Measurements from ENCODE around the gene CAT. TPM values are rescaled to one million over a fixed set of nuclear protein-coding genes. Genes with fewer than 3 reads are reported as not detected.
"Not testable (repeated sequence)": the region's sequence is repeated elsewhere in the genome, so short reads cannot be mapped to it uniquely, and the experiment has no call there.

Gene CAT
- total RNA-seq, 2 donors from 2014 or later: 53.3 to 71.5 TPM

- intact Hi-C loops (cut with DNase I): no loop called here
- no peak for DNase-seq (ENCODE audit: low spot score)
Measured at GRCh38 chr11:34419158-34419557, 19.6 kb upstream of the CAT start.

- intact Hi-C loops (cut with DNase I): no loop called here
- no peak for DNase-seq (ENCODE audit: low spot score)
Measured at GRCh38 chr11:34423300-34423699, 15.4 kb upstream of the CAT start.

GRCh38 chr11:34424826-34425225 lies 13.9 kb upstream of the CAT start:
- DNase-seq (ENCODE audit: low spot score); intact Hi-C loops (cut with DNase I): not testable (repeated sequence)

GRCh38 chr11:34425360-34425759 lies 13.4 kb upstream of the CAT start:
- intact Hi-C loops (cut with DNase I): no loop called here
- DNase-seq (ENCODE audit: low spot score): no peak

GRCh38 chr11:34425867-34426266 lies 12.9 kb upstream of the CAT start:
- intact Hi-C loops (cut with DNase I): no loop called here
- no peak for DNase-seq (ENCODE audit: low spot score)

- intact Hi-C loops (cut with DNase I): no loop called here
- DNase-seq (ENCODE audit: low spot score): no peak
Measured at GRCh38 chr11:34426766-34427185, 12.0 kb upstream of the CAT start.

- no peak for DNase-seq (ENCODE audit: low spot score)
- intact Hi-C loops (cut with DNase I): no loop called here
Measured at GRCh38 chr11:34427186-34427805, 11.4 kb upstream of the CAT start.

- no peak for DNase-seq (ENCODE audit: low spot score)
- intact Hi-C loops (cut with DNase I): no loop called here
Measured at GRCh38 chr11:34431979-34432378, 6.8 kb upstream of the CAT start.

GRCh38 chr11:34432822-34433221 lies 5.9 kb upstream of the CAT start:
- DNase-seq (ENCODE audit: low spot score): no peak
- intact Hi-C loops (cut with DNase I): no loop called here

GRCh38 chr11:34433899-34434298 lies 4.8 kb upstream of the CAT start:
- intact Hi-C loops (cut with DNase I): no loop called here
- no peak for DNase-seq (ENCODE audit: low spot score)

GRCh38 chr11:34437224-34438125 lies 1.3 kb upstream of the CAT start:
- intact Hi-C loops (cut with DNase I): no loop called here
- DNase-seq (ENCODE audit: low spot score): no peak

GRCh38 chr11:34439610-34440198 lies 970 bp downstream of the CAT start:
- DNase-seq (ENCODE audit: low spot score): no peak
- intact Hi-C loops (cut with DNase I): no loop called here

GRCh38 chr11:34441814-34442213 lies 3.1 kb downstream of the CAT start:
- no peak for DNase-seq (ENCODE audit: low spot score)
- intact Hi-C loops (cut with DNase I): no loop called here

- intact Hi-C loops (cut with DNase I): no loop called here
- DNase-seq (ENCODE audit: low spot score): no peak
Measured at GRCh38 chr11:34443136-34443535, 4.4 kb downstream of the CAT start.

- intact Hi-C loops (cut with DNase I): no loop called here
- DNase-seq (ENCODE audit: low spot score): no peak
Measured at GRCh38 chr11:34444428-34444827, 5.7 kb downstream of the CAT start.

GRCh38 chr11:34445956-34446355 lies 7.2 kb downstream of the CAT start:
- intact Hi-C loops (cut with DNase I): no loop called here
- DNase-seq (ENCODE audit: low spot score): no peak

- intact Hi-C loops (cut with DNase I): no loop called here
Measured at GRCh38 chr11:34446386-34446785, 7.7 kb downstream of the CAT start.

GRCh38 chr11:34447044-34447443 lies 8.3 kb downstream of the CAT start:
- intact Hi-C loops (cut with DNase I): no loop called here
- DNase-seq (ENCODE audit: low spot score): no peak

More at GRCh38 chr11:34446386-34446785, 7.7 kb downstream of the CAT start:
- DNase-seq (ENCODE audit: low spot score): no peak

- no peak for DNase-seq (ENCODE audit: low spot score)
- intact Hi-C loops (cut with DNase I): no loop called here
Measured at GRCh38 chr11:34448223-34448994, 9.7 kb downstream of the CAT start.

- intact Hi-C loops (cut with DNase I): no loop called here
- DNase-seq (ENCODE audit: low spot score): no peak
Measured at GRCh38 chr11:34449013-34449412, 10.3 kb downstream of the CAT start.

All from posterior vena cava (tissue), 2 donors.